IMR-90 (cell line): Measurements from ENCODE around the gene SLC40A1. TPM values are rescaled to one million over a fixed set of nuclear protein-coding genes. Genes with fewer than 3 reads are reported as not detected.

Experiments
- ATAC-seq: fragments of 200-7000 bp; cut with Tn5 transposase; 2 replicates; pipeline ENCODE4 v1.9.1; 2020; ENCODE audit warnings: low read depth, mild to moderate bottlenecking, moderate library complexity
- BruUV-seq: library from RNA; stranded (reverse); fragments of 400-500 nt; replicated peaks from 2 replicates; lab custom pipeline; 2021; lab: Mats Ljungman, UMichigan
- CTCF ChIA-PET: fragments of 300-600 bp; formaldehyde crosslinking; extraction: SDS; loops from one replicate; lab custom pipeline; 2021; ENCODE audit warnings: antibody characterized with exemption; lab: Yijun Ruan, JAX
- POLR2A ChIA-PET: fragments of 300-600 bp; sonication (Branson Sonifier 250); formaldehyde crosslinking; loops from one replicate; lab custom pipeline; 2022; ENCODE audit warnings: antibody characterized with exemption; ENCODE audit not compliant: unreplicated experiment; lab: Charles Lee
- DNase-seq: peaks from one replicate; pipeline ENCODE4 v3.0.0; 2013
- H2AFZ ChIP-seq: replicated peaks from 2 replicates; pipeline ENCODE3; 2013; ENCODE audit warnings: low read length, mild to moderate bottlenecking; ENCODE audit not compliant: poor library complexity
- H2AK5ac ChIP-seq: 2 replicates; pipeline ENCODE4 v1.6.1; 2013; ENCODE audit warnings: low read depth, low read length, inconsistent platforms
- H2AK9ac ChIP-seq: replicated peaks from 2 replicates; pipeline ENCODE3; 2013; ENCODE audit warnings: mild to moderate bottlenecking, low read depth, low read length, moderate library complexity; ENCODE audit not compliant: poor library complexity
- H2BK120ac ChIP-seq: 2 replicates; pipeline ENCODE4 v1.6.1; 2013; ENCODE audit warnings: low read depth, low read length, inconsistent platforms
- H2BK15ac ChIP-seq: 3 replicates; pipeline ENCODE4 v1.6.1; 2013; ENCODE audit warnings: low read depth, low read length, inconsistent platforms
- H2BK20ac ChIP-seq: 2 replicates; pipeline ENCODE4 v1.6.1; 2013; ENCODE audit warnings: low read depth, mild to moderate bottlenecking, inconsistent platforms, low read length, moderate library complexity
- H2BK5ac ChIP-seq: 2 replicates; pipeline ENCODE4 v1.6.1; 2013; ENCODE audit warnings: mild to moderate bottlenecking, low read depth, low read length, inconsistent platforms; ENCODE audit not compliant: poor library complexity, severe bottlenecking
- H3K14ac ChIP-seq: replicated peaks from 2 replicates; pipeline ENCODE4 v1.6.1; 2013; ENCODE audit warnings: low read depth, low read length, inconsistent platforms
- H3K18ac ChIP-seq: 2 replicates; pipeline ENCODE4 v1.6.1; 2013; ENCODE audit warnings: low read depth, low read length, control low read depth
- H3K23ac ChIP-seq: 2 replicates; pipeline ENCODE4 v1.6.1; 2013; ENCODE audit warnings: low read depth, low read length, inconsistent platforms
- H3K27ac ChIP-seq: 2 replicates; pipeline ENCODE4 v1.5.1; 2013; ENCODE audit warnings: mild to moderate bottlenecking, control low read depth, low read length; ENCODE audit not compliant: insufficient read depth
- H3K27me3 ChIP-seq: 2 replicates; pipeline ENCODE4 v1.6.1; 2013; ENCODE audit warnings: low read length; ENCODE audit not compliant: control insufficient read depth, insufficient read depth
- H3K36me3 ChIP-seq: 2 replicates; pipeline ENCODE4 v1.6.1; 2013; ENCODE audit warnings: low read length, mixed read lengths; ENCODE audit not compliant: control insufficient read depth, insufficient read depth
- H3K4ac ChIP-seq: 2 replicates; pipeline ENCODE4 v1.6.1; 2013; ENCODE audit warnings: low read depth, low read length, inconsistent platforms
- H3K4me1 ChIP-seq: 2 replicates; pipeline ENCODE4 v1.6.1; 2013; ENCODE audit warnings: low read length, mixed read lengths; ENCODE audit not compliant: control insufficient read depth, insufficient read depth
- H3K4me2 ChIP-seq: 2 replicates; pipeline ENCODE4 v1.6.1; 2013; ENCODE audit warnings: low read depth, mild to moderate bottlenecking, control low read depth, low read length, moderate library complexity
- H3K4me3 ChIP-seq: 2 replicates; pipeline ENCODE4 v1.5.1; 2013; ENCODE audit warnings: low read depth, mild to moderate bottlenecking, control low read depth, low read length, moderate library complexity; ENCODE audit not compliant: insufficient read depth
- H3K56ac ChIP-seq: 2 replicates; pipeline ENCODE4 v1.6.1; 2013; ENCODE audit warnings: low read length, inconsistent platforms; ENCODE audit not compliant: insufficient read depth; ENCODE audit errors: extremely low read depth
- H3K79me1 ChIP-seq, 2 experiments: 2 replicates each; pipeline ENCODE4 v1.6.1; 2013; ENCODE audit warnings: low read length in 2 of 2, inconsistent platforms in 1 of 2, low read depth in 1 of 2
- H3K9ac ChIP-seq: 2 replicates; pipeline ENCODE4 v1.6.1; 2013; ENCODE audit warnings: low read depth, low read length, control low read depth
- H3K9me1 ChIP-seq: 2 replicates; pipeline ENCODE4 v1.6.1; 2013; ENCODE audit warnings: low read length, inconsistent platforms; ENCODE audit not compliant: insufficient read depth
- H3K9me3 ChIP-seq: 2 replicates; pipeline ENCODE4 v1.6.1; 2013; ENCODE audit warnings: low read length; ENCODE audit not compliant: control insufficient read depth, insufficient read depth
- H4K20me1 ChIP-seq: 2 replicates; pipeline ENCODE4 v1.6.1; 2013; ENCODE audit warnings: low read length, inconsistent platforms; ENCODE audit not compliant: insufficient read depth
- H4K5ac ChIP-seq: 2 replicates; pipeline ENCODE4 v1.6.1; 2013; ENCODE audit warnings: mild to moderate bottlenecking, low read depth, low read length, control low read depth
- H4K8ac ChIP-seq, 2 experiments: 2 replicates each; pipeline ENCODE4 v1.6.1; 2013; ENCODE audit warnings: low read depth in 2 of 2, low read length in 2 of 2, control low read depth in 1 of 2, inconsistent platforms in 1 of 2
- H4K91ac ChIP-seq: 2 replicates; pipeline ENCODE4 v1.6.1; 2013; ENCODE audit warnings: low read depth, low read length, inconsistent platforms; ENCODE audit not compliant: insufficient read depth
- BHLHE40 ChIP-seq: fragments of 150-350 bp; IDR thresholded peaks from 2 replicates; pipeline ENCODE4 v1.6.1; 2016; ENCODE audit warnings: mild to moderate bottlenecking, low read depth, low read length
- CEBPB ChIP-seq: IDR thresholded peaks from 2 replicates; pipeline ENCODE4 v1.6.1; 2012; ENCODE audit warnings: low read depth, low read length, improper control_type of control experiment
- CHD1 ChIP-seq: IDR thresholded peaks from 2 replicates; pipeline ENCODE4 v1.6.1; 2012; ENCODE audit warnings: low read depth, low read length, improper control_type of control experiment
- FOS ChIP-seq: fragments of 150-350 bp; IDR thresholded peaks from 2 replicates; pipeline ENCODE4 v1.6.1; 2016; ENCODE audit warnings: low read depth, low read length
- MAFK ChIP-seq: IDR thresholded peaks from 2 replicates; pipeline ENCODE4 v1.6.1; 2012; ENCODE audit warnings: low read depth, low read length, improper control_type of control experiment
- MAZ ChIP-seq: IDR thresholded peaks from 2 replicates; pipeline ENCODE4 v1.6.1; 2012; ENCODE audit warnings: low read depth, mild to moderate bottlenecking, low read length, improper control_type of control experiment, moderate library complexity, borderline replicate concordance
- MXI1 ChIP-seq: IDR thresholded peaks from 2 replicates; pipeline ENCODE4 v1.6.1; 2012; ENCODE audit warnings: low read depth, mild to moderate bottlenecking, low read length, moderate library complexity, borderline replicate concordance
- NFE2L2 ChIP-seq: fragments of 150-350 bp; IDR thresholded peaks from 2 replicates; pipeline ENCODE4 v1.6.1; 2016; ENCODE audit warnings: low read depth, mild to moderate bottlenecking, low read length
- POLR2A ChIP-seq: IDR thresholded peaks from 2 replicates; pipeline ENCODE4 v1.6.1; 2012; ENCODE audit warnings: mild to moderate bottlenecking, low read depth, low read length
- RAD21 ChIP-seq: IDR thresholded peaks from 2 replicates; pipeline ENCODE4 v1.6.1; 2012; ENCODE audit warnings: low read length, improper control_type of control experiment
- RCOR1 ChIP-seq: IDR thresholded peaks from 2 replicates; pipeline ENCODE4 v1.6.1; 2012; ENCODE audit warnings: mild to moderate bottlenecking, low read length, improper control_type of control experiment; ENCODE audit not compliant: insufficient replicate concordance
- RFX5 ChIP-seq: IDR thresholded peaks from 2 replicates; pipeline ENCODE4 v1.8.0; 2012; ENCODE audit warnings: low read depth, mild to moderate bottlenecking, low read length, moderate library complexity
- SMC3 ChIP-seq: fragments of 150-350 bp; IDR thresholded peaks from 2 replicates; pipeline ENCODE4 v1.6.1; 2016; ENCODE audit warnings: low read depth, mild to moderate bottlenecking, antibody characterized with exemption, low read length, moderate library complexity
- WGBS, 2 experiments: methylation state at CpG; one replicate each; pipeline versions ENCODE4 v1.1.5 to v1.1.7; 2013; ENCODE audit warnings: missing lambda C conversion rate in 2 of 2; ENCODE audit not compliant: insufficient read length in 1 of 2; ENCODE audit errors: extremely low coverage in 2 of 2; 5-methylcytosine and 5-hydroxymethylcytosine counted together
- dilution Hi-C: fragments of 300-500 bp; cut with HindIII; formaldehyde crosslinking; loops from one replicate; pipeline ENCODE4 v1.14.3; 2018; ENCODE audit warnings: low sequenced_read_pairs; ENCODE audit not compliant: unreplicated experiment
- in situ Hi-C: fragments of 300-500 bp; cut with MboI; formaldehyde crosslinking; loops from 3 replicates; pipeline ENCODE4 v1.14.3; 2019; ENCODE audit warnings: low sequenced_read_pairs, inconsistent platforms, mixed read lengths
- intact Hi-C: fragments of 100-400 bp; cut with micrococcal nuclease; formaldehyde crosslinking; loops from 2 replicates; pipeline ENCODE4 v1.10.0; 2022
- polyA plus RNA-seq, 3 experiments: library from polyadenylated mRNA; depleted of rRNA; stranded (reverse); fragments of >200 nt; gene quantifications; 2 replicates each; pipeline ENCODE4 v1.2.3, GENCODE V29; 2012; ENCODE audit warnings: low replicate concordance in 1 of 3
- total RNA-seq: library from RNA; depleted of rRNA; stranded (reverse); fragments of >200 nt; gene quantifications from 2 replicates; pipeline ENCODE4 v1.2.3, GENCODE V29; 2012
- TF ChIP-seq, protein P1 (sequence below): conservative IDR thresholded peaks from 2 replicates; pipeline ENCODE4 v1.5.1; 2012; ENCODE audit warnings: mild to moderate bottlenecking, low read depth, low read length, improper control_type of control experiment
- TF ChIP-seq, protein P2 (sequence below): fragments of 150-350 bp; IDR thresholded peaks from 2 replicates; pipeline ENCODE4 v1.6.1; 2017; ENCODE audit warnings: mild to moderate bottlenecking, antibody characterized with exemption, low read length, low read depth
- TF ChIP-seq, protein P3 (sequence below): fragments of 150-350 bp; IDR thresholded peaks from 2 replicates; pipeline ENCODE4 v1.6.1; 2016; ENCODE audit warnings: low read depth, mild to moderate bottlenecking, low read length, moderate library complexity, borderline replicate concordance

The SLC40A1 gene
- total and polyA plus RNA-seq, 2 of the 4 experiments (the other 2 are of a cell fraction): 1.5 to 5.0 TPM

DNA sequence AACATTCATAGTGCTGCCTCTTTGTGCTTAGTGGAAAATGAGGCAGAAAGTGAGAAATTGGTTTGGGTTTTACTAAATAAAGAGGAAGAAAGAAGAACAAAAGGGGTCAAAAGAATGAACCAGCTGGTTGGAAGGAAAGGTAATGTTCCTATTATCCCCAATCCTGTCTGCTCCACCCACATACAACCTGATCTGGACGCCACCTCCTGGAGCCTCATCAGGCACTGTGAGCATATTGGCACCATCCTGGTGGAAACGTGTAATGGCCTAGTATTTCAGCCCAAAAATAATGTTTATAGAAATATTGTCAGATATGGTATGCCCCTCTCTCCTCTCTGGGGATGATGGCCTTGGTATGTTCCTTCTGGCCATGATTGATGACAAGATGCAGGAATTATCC lies 45.0 kb upstream of the SLC40A1 start:
- H3K18ac ChIP-seq: no peak overlapping the region
- no peaks in the 10 kb centered on the region for H3K36me3 ChIP-seq
- no peak for DNase-seq
- no peaks in the 10 kb centered on the region for H3K27me3 ChIP-seq
- no peak overlapping the region for H2BK20ac ChIP-seq
- no peak overlapping the region for H4K91ac ChIP-seq
- TF ChIP-seq NFE2L2 (no peak), POLR2A (no peak), SMC3 (no peak), MXI1 (no peak), FOS (no peak), RFX5 (no peak), MAFK (no peak), RCOR1 (no peak), MAZ (no peak), RAD21 (no peak), CHD1 (no peak), CEBPB (no peak), BHLHE40 (no peak)
- TF ChIP-seq, protein P1, sequence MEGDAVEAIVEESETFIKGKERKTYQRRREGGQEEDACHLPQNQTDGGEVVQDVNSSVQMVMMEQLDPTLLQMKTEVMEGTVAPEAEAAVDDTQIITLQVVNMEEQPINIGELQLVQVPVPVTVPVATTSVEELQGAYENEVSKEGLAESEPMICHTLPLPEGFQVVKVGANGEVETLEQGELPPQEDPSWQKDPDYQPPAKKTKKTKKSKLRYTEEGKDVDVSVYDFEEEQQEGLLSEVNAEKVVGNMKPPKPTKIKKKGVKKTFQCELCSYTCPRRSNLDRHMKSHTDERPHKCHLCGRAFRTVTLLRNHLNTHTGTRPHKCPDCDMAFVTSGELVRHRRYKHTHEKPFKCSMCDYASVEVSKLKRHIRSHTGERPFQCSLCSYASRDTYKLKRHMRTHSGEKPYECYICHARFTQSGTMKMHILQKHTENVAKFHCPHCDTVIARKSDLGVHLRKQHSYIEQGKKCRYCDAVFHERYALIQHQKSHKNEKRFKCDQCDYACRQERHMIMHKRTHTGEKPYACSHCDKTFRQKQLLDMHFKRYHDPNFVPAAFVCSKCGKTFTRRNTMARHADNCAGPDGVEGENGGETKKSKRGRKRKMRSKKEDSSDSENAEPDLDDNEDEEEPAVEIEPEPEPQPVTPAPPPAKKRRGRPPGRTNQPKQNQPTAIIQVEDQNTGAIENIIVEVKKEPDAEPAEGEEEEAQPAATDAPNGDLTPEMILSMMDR: no peak
- TF ChIP-seq, protein P2, sequence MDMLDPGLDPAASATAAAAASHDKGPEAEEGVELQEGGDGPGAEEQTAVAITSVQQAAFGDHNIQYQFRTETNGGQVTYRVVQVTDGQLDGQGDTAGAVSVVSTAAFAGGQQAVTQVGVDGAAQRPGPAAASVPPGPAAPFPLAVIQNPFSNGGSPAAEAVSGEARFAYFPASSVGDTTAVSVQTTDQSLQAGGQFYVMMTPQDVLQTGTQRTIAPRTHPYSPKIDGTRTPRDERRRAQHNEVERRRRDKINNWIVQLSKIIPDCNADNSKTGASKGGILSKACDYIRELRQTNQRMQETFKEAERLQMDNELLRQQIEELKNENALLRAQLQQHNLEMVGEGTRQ: no peak
- TF ChIP-seq, protein P3, sequence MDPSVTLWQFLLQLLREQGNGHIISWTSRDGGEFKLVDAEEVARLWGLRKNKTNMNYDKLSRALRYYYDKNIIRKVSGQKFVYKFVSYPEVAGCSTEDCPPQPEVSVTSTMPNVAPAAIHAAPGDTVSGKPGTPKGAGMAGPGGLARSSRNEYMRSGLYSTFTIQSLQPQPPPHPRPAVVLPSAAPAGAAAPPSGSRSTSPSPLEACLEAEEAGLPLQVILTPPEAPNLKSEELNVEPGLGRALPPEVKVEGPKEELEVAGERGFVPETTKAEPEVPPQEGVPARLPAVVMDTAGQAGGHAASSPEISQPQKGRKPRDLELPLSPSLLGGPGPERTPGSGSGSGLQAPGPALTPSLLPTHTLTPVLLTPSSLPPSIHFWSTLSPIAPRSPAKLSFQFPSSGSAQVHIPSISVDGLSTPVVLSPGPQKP: no peak
- no peaks in the 10 kb centered on the region for H3K9me3 ChIP-seq
- in situ Hi-C loops (no loop called here), dilution Hi-C loops (no loop called here), intact Hi-C loops (loop anchor here (5.0 kb wide), 1 partner anchor 148 kb away; no protein-coding TSS in a partner anchor)
- peaks cover 5% of the 10 kb centered on the region for H3K4me1 ChIP-seq
- 0 out of 3 replicates have a peak overlapping the region, but pooled peaks have one; percentile 14 for H2BK15ac ChIP-seq
- POLR2A ChIA-PET: no interaction called here
- H3K4me3 ChIP-seq: no peak overlapping the region
- BruUV-seq: no TSS peak
- H3K27ac ChIP-seq: no peak overlapping the region
- no CpG with 5 or more reads among the region's 2 CpGs for WGBS, 2 experiments
- peaks cover 3% of the 10 kb centered on the region for H3K9me1 ChIP-seq
- no peaks in the 10 kb centered on the region for H4K20me1 ChIP-seq
- H3K4me2 ChIP-seq: no peak overlapping the region
- no peaks in the 10 kb centered on the region for H3K79me1 ChIP-seq
- H2AFZ ChIP-seq: no peak overlapping the region
- H3K56ac ChIP-seq: no peak overlapping the region
- ATAC-seq: no peak
- no peak overlapping the region for H4K8ac ChIP-seq
- no peak overlapping the region for H4K5ac ChIP-seq
- H2BK120ac ChIP-seq: no peak overlapping the region
- no peak overlapping the region for H3K9ac ChIP-seq
- H2AK5ac ChIP-seq: no peak overlapping the region
- no peak overlapping the region for H3K23ac ChIP-seq
- CTCF ChIA-PET: interaction anchor here (0.6 kb wide), 2 partner anchors 12 to 25 kb away, joined by 4 to 6 read pairs; no protein-coding TSS in a partner anchor
- H3K4ac ChIP-seq: no peak overlapping the region
- no peak overlapping the region for H2AK9ac ChIP-seq
- H2BK5ac ChIP-seq: no peak overlapping the region
- H3K14ac ChIP-seq: no peak overlapping the region
